Measurements from ENCODE around the gene FES.

GRCh38 chr15:90932660-90932991, 48.3 kb downstream of the FES start:
- no peak for TF ChIP-seq CTCF (IDR thresholded peaks at IDR 0.05)
- no peak for TF ChIP-seq POLR2A (IDR thresholded peaks at IDR 0.05)

All from tibial nerve (tissue), 3 donors.